HPDE6-E6E7 (cell line): ENCODE results near the gene KCNC2.
A peak's percentile ranks its signal among the peaks of the same experiment; 100 is the strongest.

Experiments
- DNase-seq: peaks from one replicate; pipeline ENCODE4 v3.0.0; 2011; ENCODE audit warnings: missing footprints; ENCODE audit errors: extremely low spot score

The KCNC2 gene

GRCh38 chr12:75161488-75161887, 48.2 kb downstream of the KCNC2 start:
- DNase-seq: no peak

DNA sequence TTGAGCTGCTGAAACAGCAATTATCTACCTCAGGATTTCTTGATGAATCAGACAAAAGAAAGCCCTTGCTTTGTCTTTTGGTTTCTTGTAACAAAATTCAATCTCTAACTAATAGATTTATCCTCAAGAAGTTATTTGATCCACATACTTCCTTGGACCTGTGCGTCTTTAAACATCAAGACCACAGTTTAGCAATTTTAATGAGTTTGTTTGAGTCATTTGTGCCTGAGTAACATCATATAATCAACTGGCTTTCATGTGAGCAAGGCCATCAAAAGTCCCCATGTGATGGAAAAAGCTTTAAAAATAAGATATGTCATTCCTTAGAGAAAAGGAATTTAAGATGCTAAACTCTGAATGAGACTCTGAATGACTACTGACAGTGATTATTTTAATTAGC, 52.3 kb downstream of the KCNC2 start:
- DNase-seq: no peak

DNA sequence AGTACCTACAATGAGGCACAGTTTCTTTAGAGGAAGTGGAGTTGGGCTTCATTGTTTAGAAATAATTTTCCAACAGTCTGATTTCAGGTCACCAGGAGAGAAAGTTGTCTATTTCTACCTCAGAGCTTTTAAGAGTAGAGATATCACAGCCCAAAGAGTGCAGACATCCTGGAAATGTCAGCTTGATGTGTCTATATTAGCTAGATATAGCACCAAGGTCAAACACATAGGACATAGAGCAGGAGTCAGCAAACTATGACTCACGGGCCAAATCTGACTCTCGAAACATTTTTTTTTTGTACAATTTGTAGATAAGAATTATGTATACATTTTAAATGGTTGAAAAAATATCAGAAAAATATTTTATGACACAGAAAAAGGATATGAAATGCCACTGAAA, 53.7 kb downstream of the KCNC2 start:
- no peak for DNase-seq

- no peak for DNase-seq
Observed at GRCh38 chr12:75154388-75154787, 55.3 kb downstream of the KCNC2 start.

DNA sequence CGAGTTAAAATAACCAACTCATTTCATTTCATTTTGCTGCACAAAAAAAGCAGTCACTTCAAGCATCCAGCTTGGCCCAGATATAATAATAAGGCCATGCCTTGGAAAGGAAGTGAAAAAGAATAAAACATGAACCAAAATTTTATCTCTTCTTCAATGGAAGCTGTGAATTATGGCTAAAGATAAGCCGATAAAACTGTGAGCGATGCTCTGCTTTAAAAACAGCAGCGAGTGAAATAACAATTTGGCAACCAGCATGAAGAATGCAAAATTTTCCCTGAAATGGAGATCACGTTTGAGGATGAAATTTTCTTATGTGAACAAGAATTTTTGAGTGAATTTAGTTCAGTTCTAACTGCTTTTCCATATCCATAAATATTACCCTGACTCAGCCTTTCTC, 70.4 kb downstream of the KCNC2 start:
- no peak for DNase-seq

DNA sequence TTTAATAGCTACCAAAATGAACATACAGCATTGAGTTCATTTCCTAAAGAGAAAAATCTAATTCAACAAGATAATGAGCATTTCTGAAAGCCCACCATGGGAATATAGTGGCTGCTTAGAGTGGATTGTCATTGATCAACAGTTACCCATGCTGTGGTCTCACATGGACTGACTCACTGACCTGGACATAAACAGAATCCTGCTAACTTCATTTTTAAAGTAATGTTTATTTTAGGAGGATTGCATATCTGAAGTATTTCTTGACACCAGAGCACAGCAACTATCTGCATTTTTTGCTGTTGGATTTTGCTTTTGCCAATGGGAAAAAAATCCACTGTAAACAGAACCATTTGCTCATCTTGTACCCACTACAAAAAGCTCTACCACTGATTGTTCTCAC, 71.7 kb downstream of the KCNC2 start:
- no peak for DNase-seq

DNA sequence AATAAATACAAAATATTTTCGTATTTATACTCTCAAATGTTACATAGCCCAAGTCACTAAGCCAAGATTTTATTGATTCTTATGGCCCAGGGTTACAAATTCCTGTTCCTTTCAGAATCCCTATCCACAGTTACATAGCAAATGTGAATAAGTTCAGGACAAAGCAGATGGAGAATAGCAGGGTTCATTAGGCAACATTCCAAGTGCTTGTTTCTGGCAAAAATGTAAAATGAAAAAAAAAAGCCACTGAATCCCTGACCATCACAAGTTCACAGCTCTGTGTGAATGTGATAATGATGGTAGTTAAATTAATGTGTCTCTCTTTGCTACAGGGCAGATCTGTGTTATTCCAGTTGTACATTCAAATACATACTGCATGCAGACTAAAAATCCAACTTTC, 74.6 kb downstream of the KCNC2 start:
- DNase-seq: no peak

GRCh38 chr12:75130811-75131210, 78.8 kb downstream of the KCNC2 start:
- DNase-seq: peak; percentile 49

- DNase-seq: no peak
Observed at GRCh38 chr12:75129275-75129674, 80.4 kb downstream of the KCNC2 start.

- no peak for DNase-seq
Observed at GRCh38 chr12:75121036-75121705, 88.5 kb downstream of the KCNC2 start.

DNA sequence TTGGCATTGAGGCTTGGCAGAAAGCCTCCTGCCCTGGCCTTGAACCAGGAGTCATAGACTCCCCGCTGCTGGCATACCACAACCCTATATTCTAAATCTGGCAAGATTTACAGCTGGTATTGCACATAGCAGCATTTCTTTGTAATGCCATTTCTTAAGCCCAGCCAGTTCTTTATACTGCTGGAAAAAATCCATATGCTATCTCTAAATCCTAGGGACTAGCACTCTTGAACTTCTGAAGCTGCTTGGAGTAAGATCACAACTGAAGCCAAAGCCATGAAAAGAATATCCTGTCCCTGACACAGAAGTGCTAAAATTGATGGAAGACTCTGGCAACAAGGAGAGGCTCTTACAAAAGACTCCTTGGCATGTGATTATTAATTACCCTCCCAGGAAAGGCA, 89.3 kb downstream of the KCNC2 start:
- no peak for DNase-seq

DNA sequence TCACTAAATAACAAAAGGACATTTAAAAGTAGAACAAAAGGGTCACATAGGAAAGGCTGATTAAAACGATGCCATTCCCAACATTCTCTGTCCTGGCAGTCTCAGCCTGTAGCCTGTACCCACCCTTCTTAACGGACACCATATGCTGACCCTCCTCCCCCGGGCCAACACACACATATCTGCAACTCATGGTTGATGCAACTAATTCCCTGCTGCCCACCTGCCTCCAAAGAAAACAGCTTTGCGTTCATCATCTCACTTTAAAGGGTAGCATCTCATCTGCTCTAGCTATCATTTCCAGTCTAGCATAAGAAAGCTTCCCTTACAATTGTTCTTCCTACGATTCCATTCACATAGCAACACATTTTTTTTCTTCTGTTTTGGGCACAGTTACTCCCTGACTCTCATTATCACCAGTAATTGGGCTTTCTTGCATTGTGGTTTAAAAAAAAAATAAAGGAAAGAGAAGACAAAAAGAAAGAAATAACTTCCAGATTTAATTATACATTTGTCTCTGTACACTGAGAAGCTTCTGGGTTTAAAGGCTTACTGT, 92.9 kb downstream of the KCNC2 start:
- DNase-seq: no peak

DNA sequence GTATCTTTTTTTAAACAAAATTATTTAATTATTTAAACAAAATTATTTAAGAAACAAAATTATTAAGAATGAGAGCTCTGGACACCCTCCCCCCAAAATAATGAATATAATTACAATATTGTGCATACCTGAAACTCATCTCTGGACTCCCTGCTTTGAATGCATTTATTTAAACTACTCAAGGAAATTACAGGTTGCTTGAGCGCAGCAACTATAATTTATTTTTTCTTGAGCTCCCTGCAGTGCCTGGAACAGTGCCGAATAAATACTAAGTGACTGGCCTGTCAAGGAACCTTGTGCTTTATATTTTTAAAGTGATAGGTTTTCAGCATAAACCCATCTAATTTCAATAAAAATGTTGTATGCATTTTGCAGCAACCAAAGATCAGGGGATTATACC, 93.9 kb downstream of the KCNC2 start:
- no peak for DNase-seq

- no peak for DNase-seq
Observed at GRCh38 chr12:75103822-75104221, 105.8 kb downstream of the KCNC2 start.

DNA sequence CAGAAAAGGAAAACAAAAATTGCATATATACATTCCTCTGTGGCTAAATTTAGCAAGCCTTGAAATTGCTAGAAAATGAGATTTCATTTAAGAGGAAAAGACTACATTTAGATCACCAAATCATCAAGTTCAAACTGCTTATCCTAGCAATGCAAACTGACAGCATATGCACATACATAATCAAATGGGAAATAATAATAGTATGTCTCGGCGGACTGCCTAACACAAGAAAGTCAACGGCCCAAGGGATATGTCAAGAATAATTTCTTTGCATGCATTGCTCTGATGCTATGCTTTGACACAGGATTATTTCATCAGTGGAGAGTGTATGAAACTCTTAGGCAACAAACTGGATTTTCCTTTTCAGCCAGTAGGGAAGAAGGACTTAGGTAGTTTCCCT, 107.9 kb downstream of the KCNC2 start:
- DNase-seq: no peak

DNA sequence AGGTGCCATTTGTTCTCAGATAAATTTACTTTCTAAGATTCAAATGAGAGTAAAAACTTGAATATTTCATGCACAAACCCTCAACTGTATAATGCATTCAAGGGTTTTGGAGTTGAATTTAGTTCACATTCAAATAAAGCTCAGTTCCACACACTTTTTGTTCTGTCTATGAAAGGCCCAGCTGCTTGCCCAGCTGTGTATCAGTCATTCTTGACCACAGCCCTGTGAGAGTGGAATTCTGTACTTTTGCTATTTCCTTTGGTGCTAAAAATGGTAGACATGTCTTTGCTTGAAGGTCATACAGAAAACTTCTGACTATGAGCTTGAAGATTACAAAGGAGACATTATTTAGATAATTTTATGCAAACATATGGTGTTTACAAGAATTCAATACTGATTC, 110.4 kb downstream of the KCNC2 start:
- no peak for DNase-seq

GRCh38 chr12:75097003-75097402, 112.6 kb downstream of the KCNC2 start:
- no peak for DNase-seq

DNA sequence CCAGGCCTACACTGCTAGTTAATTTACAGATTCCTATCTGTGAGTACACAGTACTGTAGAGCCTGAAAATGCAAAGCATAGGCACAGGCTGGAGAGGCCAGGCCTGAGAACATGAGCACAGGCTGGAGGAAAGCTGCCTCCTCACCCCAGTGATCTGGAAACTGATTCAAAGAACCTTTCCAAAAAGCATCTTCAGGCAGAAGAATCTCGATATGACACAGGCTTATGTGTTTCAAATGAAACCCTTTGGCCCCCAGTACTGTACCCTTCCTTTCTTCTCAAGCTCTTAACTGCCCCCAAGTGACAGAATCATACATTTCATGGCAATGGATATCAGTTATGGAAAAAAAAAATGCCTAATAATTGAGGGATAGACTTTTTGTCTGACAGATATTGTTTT, 122.0 kb downstream of the KCNC2 start:
- no peak for DNase-seq

- no peak for DNase-seq
Observed at GRCh38 chr12:75086091-75087038, 123.3 kb downstream of the KCNC2 start.

GRCh38 chr12:75081305-75081704, 128.3 kb downstream of the KCNC2 start:
- no peak for DNase-seq

DNA sequence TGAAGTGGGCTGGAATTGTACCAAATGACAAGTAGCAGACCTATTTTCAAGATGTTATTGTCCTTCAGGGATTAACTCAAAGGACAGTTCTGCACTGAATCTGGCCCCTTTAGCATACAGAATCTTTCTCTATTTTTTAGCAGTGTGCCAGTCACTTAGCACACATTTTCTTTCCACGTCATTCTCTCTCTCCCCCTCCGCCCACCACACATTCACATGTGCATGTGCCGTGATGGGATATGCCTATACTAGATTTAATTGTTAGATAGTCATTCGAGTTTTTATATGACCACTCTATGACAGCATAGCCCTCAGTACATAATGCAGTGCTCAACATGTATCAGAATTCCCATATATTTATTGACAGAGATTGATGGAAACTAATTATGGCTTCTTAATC, 129.1 kb downstream of the KCNC2 start:
- no peak for DNase-seq

GRCh38 chr12:75065482-75065881, 144.2 kb downstream of the KCNC2 start:
- DNase-seq: no peak

DNA sequence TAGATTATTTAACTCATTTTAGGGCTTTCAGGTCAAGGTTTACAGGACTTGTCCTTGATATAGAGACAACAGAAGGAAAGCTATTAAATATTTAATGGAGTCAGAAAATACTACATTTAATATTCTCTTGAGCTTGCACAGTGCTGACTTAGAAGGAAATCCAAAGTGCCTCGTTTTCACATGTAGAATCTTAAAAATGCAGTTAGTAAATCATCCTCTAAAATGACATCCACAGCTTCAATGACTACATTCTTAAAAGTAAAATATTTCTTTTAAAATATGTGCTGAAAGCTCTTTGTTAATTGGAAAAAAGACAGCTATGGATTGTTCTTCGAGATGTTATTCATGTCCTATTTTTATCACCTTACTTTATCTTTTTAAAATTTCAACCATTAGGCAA, 146.9 kb downstream of the KCNC2 start:
- DNase-seq: no peak
